Upper lobe of left lung (tissue), 4 donors: ENCODE data around the gene PEX26.

ENCODE experiments used
- POLR2AphosphoS5 ChIP-seq, 2 donors: sonication (generic); formaldehyde crosslinking; IDR thresholded peaks; one replicate each; pipeline ENCODE4 v1.5.1; 2017; ENCODE audit warnings: antibody characterized with exemption in 2 of 2
- TF ChIP-seq, protein P1 (sequence below), 6 experiments: fragments of 450-650 bp in 4 of 6; fragments of 200-600 bp in 2 of 6; sonication (generic) in 2 of 6; IDR thresholded peaks; one replicate each; pipeline ENCODE4 v1.5.1; 2016 to 2019; ENCODE audit warnings: antibody characterized with exemption in 6 of 6

DNA sequence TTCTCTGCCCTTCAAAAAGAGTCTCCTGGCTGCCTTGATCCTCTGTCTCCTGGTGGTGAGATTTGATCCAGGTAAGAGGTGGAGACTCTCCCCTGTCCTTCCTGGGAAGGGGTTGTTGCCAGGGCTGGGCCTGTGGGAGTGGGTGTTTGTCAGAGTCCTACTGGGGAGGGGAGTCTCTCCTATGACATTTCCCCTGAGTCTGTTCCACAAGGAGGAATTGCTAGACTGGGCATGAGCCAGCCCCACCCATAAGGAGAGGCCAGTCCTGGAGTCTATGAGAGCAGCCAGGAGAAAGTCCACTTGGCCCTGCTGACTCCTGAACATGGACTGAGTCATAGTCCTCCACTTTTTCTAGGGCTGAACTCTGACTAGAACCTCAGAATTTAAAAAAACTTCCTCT lies 7.4 kb downstream of the PEX26 start:
- TF ChIP-seq, protein P1, sequence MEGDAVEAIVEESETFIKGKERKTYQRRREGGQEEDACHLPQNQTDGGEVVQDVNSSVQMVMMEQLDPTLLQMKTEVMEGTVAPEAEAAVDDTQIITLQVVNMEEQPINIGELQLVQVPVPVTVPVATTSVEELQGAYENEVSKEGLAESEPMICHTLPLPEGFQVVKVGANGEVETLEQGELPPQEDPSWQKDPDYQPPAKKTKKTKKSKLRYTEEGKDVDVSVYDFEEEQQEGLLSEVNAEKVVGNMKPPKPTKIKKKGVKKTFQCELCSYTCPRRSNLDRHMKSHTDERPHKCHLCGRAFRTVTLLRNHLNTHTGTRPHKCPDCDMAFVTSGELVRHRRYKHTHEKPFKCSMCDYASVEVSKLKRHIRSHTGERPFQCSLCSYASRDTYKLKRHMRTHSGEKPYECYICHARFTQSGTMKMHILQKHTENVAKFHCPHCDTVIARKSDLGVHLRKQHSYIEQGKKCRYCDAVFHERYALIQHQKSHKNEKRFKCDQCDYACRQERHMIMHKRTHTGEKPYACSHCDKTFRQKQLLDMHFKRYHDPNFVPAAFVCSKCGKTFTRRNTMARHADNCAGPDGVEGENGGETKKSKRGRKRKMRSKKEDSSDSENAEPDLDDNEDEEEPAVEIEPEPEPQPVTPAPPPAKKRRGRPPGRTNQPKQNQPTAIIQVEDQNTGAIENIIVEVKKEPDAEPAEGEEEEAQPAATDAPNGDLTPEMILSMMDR (IDR thresholded peaks at IDR 0.05), result no peak
- no peak for TF ChIP-seq POLR2AphosphoS5 (IDR thresholded peaks at IDR 0.05)
